Measurements from ENCODE around the gene NCKAP5L. TPM values are rescaled to one million over a fixed set of nuclear protein-coding genes. Genes with fewer than 3 reads are reported as not detected.

Gene NCKAP5L
- polyA plus RNA-seq (2013), result 14.2 and 14.8 TPM in 2 replicates

GRCh38 chr12:49828133-49829091 lies at the start of gene NCKAP5L:
Gene NCKAP5L (minus strand): TSS chr12:49828413. CDS start chr12:49804044, 24,369 bp downstream.
- Histone ChIP-seq H2AFZ (ENCODE audit: insufficient read depth, low read length, poor library complexity) (peak within 1 kb of the TSS; percentile 67), H2BK120ac (ENCODE audit: insufficient read depth, low read length, poor library complexity) (peak within 1 kb of the TSS; percentile 37), H2BK5ac (ENCODE audit: low read depth, low read length, poor library complexity) (peak within 1 kb of the TSS; percentile 63)

GRCh38 chr12:49877066-49877465 lies 48.9 kb upstream of the NCKAP5L start:
- Histone ChIP-seq H2AK5ac (ENCODE audit: low read length) (no peak overlapping the region), H2BK120ac (ENCODE audit: insufficient read depth, low read length, poor library complexity) (no peak overlapping the region), H3K18ac (ENCODE audit: low read length) (no peak overlapping the region), H3K27ac (ENCODE audit: low read depth, low read length) (no peak overlapping the region), H3K4me3 (ENCODE audit: low read depth, low read length) (no peak overlapping the region), H3K14ac (ENCODE audit: low read length) (no peak overlapping the region), H4K91ac (ENCODE audit: low read depth, low read length) (no peak overlapping the region), H3K4me1 (ENCODE audit: control insufficient read depth in 1 of 2, insufficient read depth in 2 of 2, low read length in 2 of 2) (no peaks in the 10 kb centered on the region), H2AFZ (ENCODE audit: insufficient read depth, low read length, poor library complexity) (no peak overlapping the region), H2BK12ac (ENCODE audit: low read length) (no peak overlapping the region), H3K9ac (ENCODE audit: low read length) (peak overlapping the region; percentile 25), H3K9me3 (ENCODE audit: insufficient read depth, low read depth, low read length) (no peaks in the 10 kb centered on the region), H3K79me2 (ENCODE audit: control insufficient read depth, insufficient read depth, low read length, poor library complexity) (no peaks in the 10 kb centered on the region), H3K36me3 (ENCODE audit: control insufficient read depth in 1 of 2, insufficient read depth in 2 of 2, low read length in 2 of 2) (no peaks in the 10 kb centered on the region), H4K12ac (ENCODE audit: low read depth, low read length) (no peak overlapping the region), H3K27me3 (ENCODE audit: insufficient read depth, low read length) (no peaks in the 10 kb centered on the region), H3K79me1 (ENCODE audit: low read length) (no peaks in the 10 kb centered on the region), H2BK5ac (ENCODE audit: low read depth, low read length, poor library complexity) (no peak overlapping the region), H3K4ac (ENCODE audit: low read depth, low read length) (no peak overlapping the region), H4K8ac (ENCODE audit: low read depth, low read length) (no peak overlapping the region), H3K4me2 (ENCODE audit: low read length) (no peak overlapping the region), H3K23ac (ENCODE audit: low read length) (no peak overlapping the region)
- no peak for DNase-seq
- WGBS (ENCODE audit: extremely low coverage, insufficient coverage, insufficient read length), result no CpG with 5 or more reads among the region's 5 CpGs

More at GRCh38 chr12:49828133-49829091, at the start of gene NCKAP5L:
- Histone ChIP-seq H3K14ac (ENCODE audit: low read length) (peak within 1 kb of the TSS; percentile 82), H2AK5ac (ENCODE audit: low read length) (peak within 1 kb of the TSS; percentile 9), H3K4ac (ENCODE audit: low read depth, low read length) (peak within 1 kb of the TSS; percentile 60), H3K79me1 (ENCODE audit: low read length) (peaks cover 16% of the 10 kb centered on the region), H3K9me3 (ENCODE audit: insufficient read depth, low read depth, low read length) (no peaks in the 10 kb centered on the region), H3K18ac (ENCODE audit: low read length) (peak within 1 kb of the TSS; percentile 82), H3K9ac (ENCODE audit: low read length) (peak within 1 kb of the TSS; percentile 80), H3K4me1 (ENCODE audit: control insufficient read depth in 1 of 2, insufficient read depth in 2 of 2, low read length in 2 of 2) (peaks cover 9 to 13% of the 10 kb centered on the region in 2 experiments), H3K4me2 (ENCODE audit: low read length) (peak within 1 kb of the TSS; percentile 74), H3K4me3 (ENCODE audit: low read depth, low read length) (peak within 1 kb of the TSS; percentile 87), H4K8ac (ENCODE audit: low read depth, low read length) (peak within 1 kb of the TSS; percentile 84), H3K27me3 (ENCODE audit: insufficient read depth, low read length) (no peaks in the 10 kb centered on the region), H2BK12ac (ENCODE audit: low read length) (peak within 1 kb of the TSS; percentile 75), H4K12ac (ENCODE audit: low read depth, low read length) (peak within 1 kb of the TSS; percentile 90), H3K23ac (ENCODE audit: low read length) (no peak within 1 kb of the TSS), H3K79me2 (ENCODE audit: control insufficient read depth, insufficient read depth, low read length, poor library complexity) (peaks cover 11% of the 10 kb centered on the region), H3K27ac (ENCODE audit: low read depth, low read length) (peak within 1 kb of the TSS; percentile 62), H4K91ac (ENCODE audit: low read depth, low read length) (peak within 1 kb of the TSS; percentile 87), H3K36me3 (ENCODE audit: control insufficient read depth in 1 of 2, insufficient read depth in 2 of 2, low read length in 2 of 2) (peaks cover 0 to 7% of the 10 kb centered on the region in 2 experiments)
- WGBS (ENCODE audit: extremely low coverage, insufficient coverage, insufficient read length), result no CpG with 5 or more reads among the region's 61 CpGs
- peak; percentile 98 for DNase-seq

- H3K36me3 ChIP-seq (ENCODE audit: control insufficient read depth in 1 of 2, insufficient read depth in 2 of 2, low read length in 2 of 2), result no peaks in the 10 kb centered on the region
- H3K4ac ChIP-seq (ENCODE audit: low read depth, low read length), result no peak overlapping the region
- H3K79me1 ChIP-seq (ENCODE audit: low read length), result no peaks in the 10 kb centered on the region
- H4K91ac ChIP-seq (ENCODE audit: low read depth, low read length), result no peak overlapping the region
- H2BK12ac ChIP-seq (ENCODE audit: low read length), result no peak overlapping the region
- H3K4me1 ChIP-seq (ENCODE audit: control insufficient read depth in 1 of 2, insufficient read depth in 2 of 2, low read length in 2 of 2), result no peaks in the 10 kb centered on the region
- no peaks in the 10 kb centered on the region for H3K27me3 ChIP-seq (ENCODE audit: insufficient read depth, low read length)
- no peak for DNase-seq
- H3K27ac ChIP-seq (ENCODE audit: low read depth, low read length), result no peak overlapping the region
- H3K4me2 ChIP-seq (ENCODE audit: low read length), result no peak overlapping the region
- H4K8ac ChIP-seq (ENCODE audit: low read depth, low read length), result no peak overlapping the region
- no peaks in the 10 kb centered on the region for H3K79me2 ChIP-seq (ENCODE audit: control insufficient read depth, insufficient read depth, low read length, poor library complexity)
- H3K23ac ChIP-seq (ENCODE audit: low read length), result no peak overlapping the region
- no peak overlapping the region for H4K12ac ChIP-seq (ENCODE audit: low read depth, low read length)
- H3K18ac ChIP-seq (ENCODE audit: low read length), result no peak overlapping the region
- no peak overlapping the region for H2BK120ac ChIP-seq (ENCODE audit: insufficient read depth, low read length, poor library complexity)
- no peak overlapping the region for H3K14ac ChIP-seq (ENCODE audit: low read length)
- WGBS (ENCODE audit: extremely low coverage, insufficient coverage, insufficient read length), result no CpG with 5 or more reads among the region's 3 CpGs
- no peak overlapping the region for H3K9ac ChIP-seq (ENCODE audit: low read length)
- H3K4me3 ChIP-seq (ENCODE audit: low read depth, low read length), result no peak overlapping the region
- H2BK5ac ChIP-seq (ENCODE audit: low read depth, low read length, poor library complexity), result no peak overlapping the region
- H2AFZ ChIP-seq (ENCODE audit: insufficient read depth, low read length, poor library complexity), result no peak overlapping the region
- H3K9me3 ChIP-seq (ENCODE audit: insufficient read depth, low read depth, low read length), result no peaks in the 10 kb centered on the region
- no peak overlapping the region for H2AK5ac ChIP-seq (ENCODE audit: low read length)
These were observed 47.9 kb upstream of the NCKAP5L start for GRCh38 chr12:49876070-49876469.

- Histone ChIP-seq H3K79me2 (ENCODE audit: control insufficient read depth, insufficient read depth, low read length, poor library complexity) (no peaks in the 10 kb centered on the region), H3K4me1 (ENCODE audit: control insufficient read depth in 1 of 2, insufficient read depth in 2 of 2, low read length in 2 of 2) (no peaks in the 10 kb centered on the region), H3K36me3 (ENCODE audit: control insufficient read depth in 1 of 2, insufficient read depth in 2 of 2, low read length in 2 of 2) (no peaks in the 10 kb centered on the region)
These were observed 47.0 kb upstream of the NCKAP5L start for GRCh38 chr12:49875115-49875720.

More at GRCh38 chr12:49875115-49875720, 47.0 kb upstream of the NCKAP5L start:
- Histone ChIP-seq H2BK120ac (ENCODE audit: insufficient read depth, low read length, poor library complexity) (no peak overlapping the region), H3K14ac (ENCODE audit: low read length) (no peak overlapping the region), H4K8ac (ENCODE audit: low read depth, low read length) (no peak overlapping the region), H3K4ac (ENCODE audit: low read depth, low read length) (no peak overlapping the region), H3K4me2 (ENCODE audit: low read length) (no peak overlapping the region), H4K12ac (ENCODE audit: low read depth, low read length) (no peak overlapping the region), H2AK5ac (ENCODE audit: low read length) (no peak overlapping the region), H3K4me3 (ENCODE audit: low read depth, low read length) (peak overlapping the region; percentile 40), H3K27ac (ENCODE audit: low read depth, low read length) (no peak overlapping the region), H2AFZ (ENCODE audit: insufficient read depth, low read length, poor library complexity) (no peak overlapping the region), H3K27me3 (ENCODE audit: insufficient read depth, low read length) (no peaks in the 10 kb centered on the region), H2BK5ac (ENCODE audit: low read depth, low read length, poor library complexity) (no peak overlapping the region), H3K9ac (ENCODE audit: low read length) (no peak overlapping the region), H2BK12ac (ENCODE audit: low read length) (no peak overlapping the region), H3K9me3 (ENCODE audit: insufficient read depth, low read depth, low read length) (no peaks in the 10 kb centered on the region), H4K91ac (ENCODE audit: low read depth, low read length) (no peak overlapping the region), H3K18ac (ENCODE audit: low read length) (no peak overlapping the region), H3K79me1 (ENCODE audit: low read length) (no peaks in the 10 kb centered on the region), H3K23ac (ENCODE audit: low read length) (no peak overlapping the region)
- no CpG with 5 or more reads among the region's 9 CpGs for WGBS (ENCODE audit: extremely low coverage, insufficient coverage, insufficient read length)
- DNase-seq, result no peak
